Peyer's patch (tissue), 4 donors: ENCODE measurements around the gene GABRG3. TPM values are rescaled to one million over a fixed set of nuclear protein-coding genes. Genes with fewer than 3 reads are reported as not detected.

Experiments
- DNase-seq, 3 donors: peaks; one replicate each; pipeline ENCODE4 v3.0.0-alpha.2; 2017 to 2019
- H3K27ac ChIP-seq, 4 donors: fragments of 200-600 bp; sonication (generic); one replicate each; pipeline ENCODE4 v1.5.1; 2016 to 2019
- H3K27me3 ChIP-seq, 2 donors: fragments of 200-600 bp; sonication (generic); one replicate each; pipeline ENCODE4 v1.5.1; 2019
- H3K36me3 ChIP-seq, 3 donors: fragments of 200-600 bp; sonication (generic); one replicate each; pipeline ENCODE4 v1.5.1; 2016 to 2019
- H3K4me1 ChIP-seq, 4 donors: fragments of 200-600 bp; sonication (generic); one replicate each; pipeline ENCODE4 v1.5.1; 2016 to 2019
- H3K4me3 ChIP-seq, 4 donors: fragments of 200-600 bp; sonication (generic); 1 replicate in 3 of 4; 2 replicates in 1 of 4; pipeline ENCODE4 v1.5.1; 2016 to 2019; ENCODE audit warnings: mild to moderate bottlenecking in 1 of 4
- H3K9me3 ChIP-seq, 4 donors: fragments of 200-600 bp; sonication (generic); one replicate each; pipeline ENCODE4 v1.5.1; 2016 to 2019; ENCODE audit warnings: mild to moderate bottlenecking in 1 of 4
- POLR2A ChIP-seq, 2 donors: fragments of 450-650 bp; IDR thresholded peaks; one replicate each; pipeline ENCODE4 v1.5.1; 2017; ENCODE audit warnings: antibody characterized with exemption in 2 of 2, mild to moderate bottlenecking in 2 of 2, moderate library complexity in 2 of 2
- total RNA-seq, 4 donors: library from RNA; depleted of rRNA; stranded (reverse); fragments of >200 nt; gene quantifications; one replicate each; pipeline ENCODE4 v1.1.0, GENCODE V29; 2016
- TF ChIP-seq, protein P1 (sequence below), 6 experiments: fragments of 450-650 bp in 4 of 6; fragments of 200-600 bp in 2 of 6; sonication (generic) in 1 of 6; IDR thresholded peaks; one replicate each; pipeline ENCODE4 v1.5.1; 2017 to 2019; ENCODE audit warnings: antibody characterized with exemption in 6 of 6, mild to moderate bottlenecking in 3 of 6, moderate library complexity in 1 of 6

Gene GABRG3
- total RNA-seq, 4 donors from 2014 or later, result not detected

DNA sequence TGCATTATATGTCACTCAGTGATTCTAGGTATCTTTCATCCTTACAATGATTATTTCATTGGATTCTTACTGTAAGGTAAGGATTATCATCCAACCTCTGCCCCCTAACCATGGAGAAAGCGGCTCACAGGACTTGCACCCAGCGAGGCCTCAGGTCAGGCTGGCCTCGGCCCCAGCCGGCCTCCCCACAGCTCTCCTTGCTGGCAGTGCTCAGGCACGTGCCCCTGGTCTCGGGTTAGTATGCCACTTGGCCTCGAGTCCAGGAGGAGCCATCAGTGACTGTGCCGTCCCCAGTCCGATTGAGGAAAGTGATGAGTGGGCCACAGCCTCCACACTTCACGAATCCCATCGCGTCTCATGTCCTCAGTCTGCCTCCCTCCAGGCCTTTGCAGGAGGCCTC, 35.7 kb upstream of the GABRG3 start:
- DNase-seq, result no peak
- H3K9me3 ChIP-seq, result no peaks in the 10 kb centered on the region
- no peaks in the 10 kb centered on the region for H3K4me1 ChIP-seq
- no peak overlapping the region for H3K4me3 ChIP-seq
- TF ChIP-seq, protein P1, sequence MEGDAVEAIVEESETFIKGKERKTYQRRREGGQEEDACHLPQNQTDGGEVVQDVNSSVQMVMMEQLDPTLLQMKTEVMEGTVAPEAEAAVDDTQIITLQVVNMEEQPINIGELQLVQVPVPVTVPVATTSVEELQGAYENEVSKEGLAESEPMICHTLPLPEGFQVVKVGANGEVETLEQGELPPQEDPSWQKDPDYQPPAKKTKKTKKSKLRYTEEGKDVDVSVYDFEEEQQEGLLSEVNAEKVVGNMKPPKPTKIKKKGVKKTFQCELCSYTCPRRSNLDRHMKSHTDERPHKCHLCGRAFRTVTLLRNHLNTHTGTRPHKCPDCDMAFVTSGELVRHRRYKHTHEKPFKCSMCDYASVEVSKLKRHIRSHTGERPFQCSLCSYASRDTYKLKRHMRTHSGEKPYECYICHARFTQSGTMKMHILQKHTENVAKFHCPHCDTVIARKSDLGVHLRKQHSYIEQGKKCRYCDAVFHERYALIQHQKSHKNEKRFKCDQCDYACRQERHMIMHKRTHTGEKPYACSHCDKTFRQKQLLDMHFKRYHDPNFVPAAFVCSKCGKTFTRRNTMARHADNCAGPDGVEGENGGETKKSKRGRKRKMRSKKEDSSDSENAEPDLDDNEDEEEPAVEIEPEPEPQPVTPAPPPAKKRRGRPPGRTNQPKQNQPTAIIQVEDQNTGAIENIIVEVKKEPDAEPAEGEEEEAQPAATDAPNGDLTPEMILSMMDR (IDR thresholded peaks at IDR 0.05), result no peak
- TF ChIP-seq POLR2A (IDR thresholded peaks at IDR 0.05), result no peak
- H3K27me3 ChIP-seq, result no peaks in the 10 kb centered on the region
- H3K27ac ChIP-seq, result no peak overlapping the region
- H3K36me3 ChIP-seq, result no peaks in the 10 kb centered on the region

DNA sequence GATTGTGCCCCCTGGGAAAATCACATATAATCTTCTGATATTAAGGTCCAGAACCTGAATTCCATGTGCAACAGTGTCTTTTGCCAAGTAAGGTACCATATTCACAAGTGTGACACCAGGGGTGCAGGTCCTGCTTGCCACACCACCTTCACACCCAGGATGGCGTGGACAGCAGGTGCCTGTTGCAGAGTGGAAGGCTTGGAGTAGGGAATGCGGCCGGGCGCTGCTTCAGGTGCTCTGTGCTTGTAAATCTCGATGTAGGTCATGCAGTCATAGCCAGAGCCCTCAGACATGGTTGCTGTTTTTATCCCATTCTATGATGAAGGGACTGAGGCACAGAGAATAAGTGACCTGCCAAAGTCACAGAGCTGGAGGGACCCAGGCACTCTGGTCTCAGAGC, 34.5 kb upstream of the GABRG3 start:
- Histone ChIP-seq H3K27me3 (no peaks in the 10 kb centered on the region), H3K27ac (no peak overlapping the region), H3K4me1 (no peaks in the 10 kb centered on the region), H3K4me3 (no peak overlapping the region), H3K36me3 (no peaks in the 10 kb centered on the region), H3K9me3 (no peaks in the 10 kb centered on the region)
- no peak for TF ChIP-seq POLR2A (IDR thresholded peaks at IDR 0.05)
- TF ChIP-seq, protein P1 (IDR thresholded peaks at IDR 0.05), result no peak
- DNase-seq, result no peak

DNA sequence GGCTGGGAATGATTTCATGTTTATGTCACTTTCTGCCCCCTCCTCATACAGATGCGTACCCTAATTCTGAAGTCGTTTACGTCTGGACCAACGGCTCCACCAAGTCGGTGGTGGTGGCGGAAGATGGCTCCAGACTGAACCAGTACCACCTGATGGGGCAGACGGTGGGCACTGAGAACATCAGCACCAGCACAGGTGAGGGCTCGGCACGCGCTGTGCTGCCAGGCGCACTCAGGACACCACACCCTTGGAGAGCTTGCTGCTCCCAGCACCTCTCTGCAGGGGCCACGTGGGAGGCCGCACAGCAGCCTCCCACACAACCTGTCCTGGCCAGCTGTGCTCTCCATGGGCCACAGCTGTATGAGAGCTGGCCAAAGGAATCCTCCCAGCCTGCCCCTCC, 33.8 kb upstream of the GABRG3 start:
- Histone ChIP-seq H3K9me3 (no peaks in the 10 kb centered on the region), H3K36me3 (no peaks in the 10 kb centered on the region), H3K27ac (no peak overlapping the region), H3K4me3 (no peak overlapping the region), H3K27me3 (no peaks in the 10 kb centered on the region), H3K4me1 (no peaks in the 10 kb centered on the region)
- DNase-seq, result no peak
- TF ChIP-seq, protein P1 (IDR thresholded peaks at IDR 0.05), result no peak
- TF ChIP-seq POLR2A (IDR thresholded peaks at IDR 0.05), result no peak

DNA sequence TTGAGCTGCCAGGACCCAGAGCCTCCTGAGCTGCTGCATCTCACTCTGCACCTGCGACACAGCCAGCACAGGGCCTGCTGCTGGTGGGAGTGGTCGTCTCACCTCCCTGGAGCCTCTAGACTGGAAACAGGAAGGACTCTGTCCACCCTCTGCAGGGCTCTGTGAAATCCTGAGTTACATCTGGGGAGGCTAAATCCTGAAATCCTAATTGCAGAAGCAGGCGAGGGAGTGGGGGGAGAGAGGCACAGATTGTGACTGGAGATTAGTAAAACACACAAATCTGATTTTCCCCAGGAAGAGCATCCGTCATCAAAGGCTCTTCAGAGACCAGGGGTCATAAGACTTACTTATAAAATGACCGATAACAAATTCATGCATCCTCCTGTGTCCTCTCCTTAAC, 31.6 kb upstream of the GABRG3 start:
- H3K4me3 ChIP-seq, result no peak overlapping the region
- no peaks in the 10 kb centered on the region for H3K36me3 ChIP-seq
- no peaks in the 10 kb centered on the region for H3K9me3 ChIP-seq
- H3K4me1 ChIP-seq, result no peaks in the 10 kb centered on the region
- H3K27me3 ChIP-seq, result no peaks in the 10 kb centered on the region
- TF ChIP-seq, protein P1 (IDR thresholded peaks at IDR 0.05), result no peak
- no peak for TF ChIP-seq POLR2A (IDR thresholded peaks at IDR 0.05)
- no peak overlapping the region for H3K27ac ChIP-seq
- no peak for DNase-seq

DNA sequence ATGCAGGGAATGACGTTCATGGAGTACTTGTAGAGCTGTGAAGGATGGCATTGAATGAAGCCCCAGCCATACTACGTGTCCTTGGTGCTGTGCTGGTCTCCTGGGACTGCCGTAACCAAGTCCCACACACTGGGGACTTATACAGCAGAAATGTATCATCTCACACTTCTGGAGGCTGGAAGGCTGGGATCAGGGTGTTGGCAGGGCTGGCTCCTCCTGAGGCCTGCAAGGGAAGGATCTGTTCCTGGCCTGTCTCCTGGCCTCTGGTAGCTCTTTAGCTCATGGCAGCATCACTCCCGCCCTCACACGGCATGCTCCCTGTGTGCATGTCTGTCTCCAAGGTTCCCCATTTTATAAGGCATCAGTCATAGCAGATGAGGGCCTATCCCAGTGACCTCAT, 29.5 kb upstream of the GABRG3 start:
- Histone ChIP-seq H3K9me3 (no peaks in the 10 kb centered on the region), H3K27ac (no peak overlapping the region), H3K4me1 (no peaks in the 10 kb centered on the region), H3K4me3 (no peak overlapping the region), H3K27me3 (no peaks in the 10 kb centered on the region), H3K36me3 (no peaks in the 10 kb centered on the region)
- no peak for DNase-seq
- no peak for TF ChIP-seq POLR2A (IDR thresholded peaks at IDR 0.05)
- TF ChIP-seq, protein P1 (IDR thresholded peaks at IDR 0.05), result no peak

DNA sequence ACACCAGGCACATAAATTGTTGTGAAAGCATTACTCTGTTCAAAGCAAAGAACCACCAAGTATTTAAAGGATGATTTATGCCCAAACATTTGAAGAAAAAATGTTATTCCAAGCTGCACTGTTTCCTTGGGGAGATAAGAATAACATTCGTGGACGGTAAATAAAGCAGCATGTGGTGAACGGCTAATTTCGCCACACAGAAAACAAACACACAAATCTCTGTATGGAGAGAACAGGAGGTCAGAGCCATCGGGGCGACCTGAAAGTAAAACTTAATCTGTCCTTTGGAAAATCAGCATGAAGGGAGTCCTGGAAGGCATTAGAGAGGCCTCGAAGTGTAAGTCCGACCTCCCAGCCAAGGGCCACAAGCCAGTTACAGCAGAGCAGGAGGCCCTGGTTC, 27.1 kb upstream of the GABRG3 start:
- Histone ChIP-seq H3K27me3 (no peaks in the 10 kb centered on the region), H3K4me3 (no peak overlapping the region), H3K36me3 (no peaks in the 10 kb centered on the region), H3K9me3 (no peaks in the 10 kb centered on the region), H3K4me1 (no peaks in the 10 kb centered on the region), H3K27ac (no peak overlapping the region)
- no peak for TF ChIP-seq POLR2A (IDR thresholded peaks at IDR 0.05)
- TF ChIP-seq, protein P1 (IDR thresholded peaks at IDR 0.05), result no peak
- no peak for DNase-seq
